Vagina (tissue), 2 donors: Measurements from ENCODE around the gene MYLK4. TPM values are rescaled to one million over a fixed set of nuclear protein-coding genes. Genes with fewer than 3 reads are reported as not detected.
"Not testable (repeated sequence)": the region's sequence is repeated elsewhere in the genome, so short reads cannot be mapped to it uniquely, and the experiment has no call there.

Experiments
- DNase-seq, 2 donors: peaks; one replicate each; pipeline ENCODE4 v3.0.0-alpha.2; 2017; ENCODE audit errors: extremely low spot score in 2 of 2
- H3K27ac ChIP-seq: fragments of 200-600 bp; sonication (generic); one replicate; pipeline ENCODE4 v1.5.1; 2019
- H3K27me3 ChIP-seq: fragments of 200-600 bp; sonication (generic); one replicate; pipeline ENCODE4 v1.5.1; 2019
- H3K36me3 ChIP-seq, 2 donors: fragments of 200-600 bp; sonication (generic); one replicate each; pipeline ENCODE4 v1.5.1; 2017 to 2019
- H3K4me1 ChIP-seq: fragments of 200-600 bp; sonication (generic); one replicate; pipeline ENCODE4 v1.5.1; 2019
- H3K4me3 ChIP-seq, 2 donors: fragments of 200-600 bp; sonication (generic); 1 replicate in 1 of 2; 2 replicates in 1 of 2; pipeline ENCODE4 v1.5.1; 2016 to 2019
- H3K9me3 ChIP-seq: fragments of 200-600 bp; sonication (generic); one replicate; pipeline ENCODE4 v1.5.1; 2019
- POLR2A ChIP-seq, 2 donors: fragments of 450-650 bp; IDR thresholded peaks; one replicate each; pipeline ENCODE4 v1.6.1; 2017; ENCODE audit warnings: antibody characterized with exemption in 2 of 2, mild to moderate bottlenecking in 2 of 2, moderate library complexity in 2 of 2
- POLR2AphosphoS5 ChIP-seq, 2 donors: sonication (generic); formaldehyde crosslinking; IDR thresholded peaks; one replicate each; pipeline ENCODE4 v1.9.0; 2017; ENCODE audit warnings: antibody characterized with exemption in 2 of 2, mild to moderate bottlenecking in 2 of 2, low read depth in 1 of 2; ENCODE audit not compliant: insufficient read depth in 1 of 2
- intact Hi-C: fragments of 100-400 bp; cut with DNase I; formaldehyde crosslinking; loops from one replicate; pipeline ENCODE4 v1.15.1; 2023
- total RNA-seq: library from RNA; depleted of rRNA; stranded (reverse); fragments of >200 nt; gene quantifications from one replicate; pipeline ENCODE4 v1.2.3, GENCODE V29; 2016
- TF ChIP-seq, protein P1 (sequence below), 3 experiments: fragments of 450-650 bp in 2 of 3; fragments of 200-600 bp in 1 of 3; sonication (generic) in 1 of 3; IDR thresholded peaks; one replicate each; pipeline ENCODE4 v1.5.1; 2017 to 2019; ENCODE audit warnings: antibody characterized with exemption in 3 of 3, mild to moderate bottlenecking in 2 of 3, moderate library complexity in 2 of 3

MYLK4 gene
- total RNA-seq, 1 donor from 2014 or later = 0.74 TPM

GRCh38 chr6:2763876-2764540, 13.3 kb upstream of the MYLK4 start:
- H3K27ac ChIP-seq = peak overlapping the region; percentile 92
- peaks cover 34% of the 10 kb centered on the region for H3K4me1 ChIP-seq
- no peak for DNase-seq
- intact Hi-C loops = no loop called here
- H3K27me3 ChIP-seq = no peaks in the 10 kb centered on the region
- no peaks in the 10 kb centered on the region for H3K9me3 ChIP-seq
- peak overlapping the region; percentile 55 to 78 for H3K4me3 ChIP-seq
- no peaks in the 10 kb centered on the region for H3K36me3 ChIP-seq
- TF ChIP-seq, protein P1, sequence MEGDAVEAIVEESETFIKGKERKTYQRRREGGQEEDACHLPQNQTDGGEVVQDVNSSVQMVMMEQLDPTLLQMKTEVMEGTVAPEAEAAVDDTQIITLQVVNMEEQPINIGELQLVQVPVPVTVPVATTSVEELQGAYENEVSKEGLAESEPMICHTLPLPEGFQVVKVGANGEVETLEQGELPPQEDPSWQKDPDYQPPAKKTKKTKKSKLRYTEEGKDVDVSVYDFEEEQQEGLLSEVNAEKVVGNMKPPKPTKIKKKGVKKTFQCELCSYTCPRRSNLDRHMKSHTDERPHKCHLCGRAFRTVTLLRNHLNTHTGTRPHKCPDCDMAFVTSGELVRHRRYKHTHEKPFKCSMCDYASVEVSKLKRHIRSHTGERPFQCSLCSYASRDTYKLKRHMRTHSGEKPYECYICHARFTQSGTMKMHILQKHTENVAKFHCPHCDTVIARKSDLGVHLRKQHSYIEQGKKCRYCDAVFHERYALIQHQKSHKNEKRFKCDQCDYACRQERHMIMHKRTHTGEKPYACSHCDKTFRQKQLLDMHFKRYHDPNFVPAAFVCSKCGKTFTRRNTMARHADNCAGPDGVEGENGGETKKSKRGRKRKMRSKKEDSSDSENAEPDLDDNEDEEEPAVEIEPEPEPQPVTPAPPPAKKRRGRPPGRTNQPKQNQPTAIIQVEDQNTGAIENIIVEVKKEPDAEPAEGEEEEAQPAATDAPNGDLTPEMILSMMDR (IDR thresholded peaks at IDR 0.05) = no peak
- TF ChIP-seq POLR2AphosphoS5 (IDR thresholded peaks at IDR 0.05; ENCODE audit: insufficient read depth in 1 of 2, low read depth in 1 of 2) = no peak
- TF ChIP-seq POLR2A (IDR thresholded peaks at IDR 0.05) = no peak

DNA sequence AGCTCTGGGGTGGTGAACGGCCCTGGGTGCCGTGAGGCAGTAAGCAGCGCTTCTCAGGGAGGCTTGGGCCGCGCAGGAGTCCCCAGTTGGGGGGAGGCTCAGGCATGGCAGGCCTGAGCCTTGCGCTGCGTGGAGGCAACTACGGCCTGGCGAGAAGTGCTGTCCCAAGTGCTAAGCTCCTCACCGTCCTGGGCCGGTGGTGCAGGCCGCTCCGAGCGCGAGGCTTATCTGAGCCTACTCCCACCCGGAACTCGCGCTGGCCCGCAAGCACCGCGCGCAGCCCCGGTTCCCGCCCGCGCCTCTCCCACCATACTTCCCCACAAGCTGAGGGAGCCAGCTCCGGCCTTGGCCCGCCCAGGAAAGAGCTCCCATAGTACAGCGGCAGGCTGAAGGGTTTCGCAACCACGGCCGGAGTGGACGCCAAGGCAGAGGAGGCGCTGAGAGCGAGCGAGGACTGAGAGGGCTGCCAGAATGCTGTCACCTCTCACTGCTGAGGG, 12.7 kb upstream of the MYLK4 start:
- Histone ChIP-seq H3K27me3 (no peaks in the 10 kb centered on the region), H3K27ac (no peak overlapping the region), H3K4me1 (peaks cover 28% of the 10 kb centered on the region), H3K36me3 (no peaks in the 10 kb centered on the region), H3K9me3 (no peaks in the 10 kb centered on the region), H3K4me3 (no peak overlapping the region)
- TF ChIP-seq POLR2A (IDR thresholded peaks at IDR 0.05) = no peak
- TF ChIP-seq POLR2AphosphoS5 (IDR thresholded peaks at IDR 0.05; ENCODE audit: insufficient read depth in 1 of 2, low read depth in 1 of 2) = no peak
- TF ChIP-seq, protein P1 (IDR thresholded peaks at IDR 0.05) = no peak
- intact Hi-C loops = no loop called here
- no peak for DNase-seq

DNA sequence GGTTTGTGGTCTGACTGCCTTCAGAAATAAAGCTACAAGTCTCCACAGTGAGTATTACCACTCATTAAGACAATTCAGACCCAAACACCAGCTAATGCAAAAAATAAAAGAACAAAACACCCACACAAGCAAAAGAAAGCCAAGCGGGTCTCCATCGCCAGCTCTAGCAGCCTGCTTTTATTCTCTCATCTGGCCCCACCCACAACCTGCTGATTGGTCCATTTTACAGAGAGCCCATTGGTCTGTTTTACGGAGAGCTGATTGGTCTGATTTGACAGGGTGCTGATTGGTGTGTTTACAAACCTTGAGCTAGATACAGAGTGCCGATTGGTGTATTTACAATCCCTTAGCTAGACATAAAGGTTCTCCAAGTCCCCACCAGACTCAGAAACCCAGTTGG, 12.1 kb upstream of the MYLK4 start:
- H3K27me3 ChIP-seq, H3K36me3 ChIP-seq, H3K4me3 ChIP-seq, DNase-seq, H3K9me3 ChIP-seq, H3K27ac ChIP-seq, intact Hi-C loops: not testable (repeated sequence)
- H3K4me1 ChIP-seq = peaks cover 23% of the 10 kb centered on the region

GRCh38 chr6:2760882-2761842, 10.4 kb upstream of the MYLK4 start:
- Histone ChIP-seq H3K4me1 (peaks cover 6% of the 10 kb centered on the region), H3K27ac (no peak overlapping the region), H3K9me3 (no peaks in the 10 kb centered on the region), H3K36me3 (no peaks in the 10 kb centered on the region), H3K4me3 (no peak overlapping the region), H3K27me3 (no peaks in the 10 kb centered on the region)
- DNase-seq = no peak
- TF ChIP-seq POLR2A (IDR thresholded peaks at IDR 0.05) (no peak), POLR2AphosphoS5 (IDR thresholded peaks at IDR 0.05; ENCODE audit: insufficient read depth in 1 of 2, low read depth in 1 of 2) (no peak)
- TF ChIP-seq, protein P1 (IDR thresholded peaks at IDR 0.05) = no peak
- intact Hi-C loops = no loop called here

- no peak for DNase-seq
- Histone ChIP-seq H3K36me3 (no peaks in the 10 kb centered on the region), H3K4me3 (no peak overlapping the region), H3K4me1 (no peaks in the 10 kb centered on the region), H3K9me3 (no peaks in the 10 kb centered on the region), H3K27ac (no peak overlapping the region), H3K27me3 (no peaks in the 10 kb centered on the region)
- intact Hi-C loops = no loop called here
- TF ChIP-seq, protein P1 (IDR thresholded peaks at IDR 0.05) = no peak
- TF ChIP-seq POLR2AphosphoS5 (IDR thresholded peaks at IDR 0.05; ENCODE audit: insufficient read depth in 1 of 2, low read depth in 1 of 2) (no peak), POLR2A (IDR thresholded peaks at IDR 0.05) (no peak)
Measured at GRCh38 chr6:2758980-2759379, 8.3 kb upstream of the MYLK4 start.
